ENCODE measurements around the gene HYDIN.

HYDIN gene

GRCh38 chr16:71201556-71201955 lies 29.0 kb downstream of the HYDIN start:
- no peaks in the 10 kb centered on the region for H3K79me1 ChIP-seq (ENCODE audit: low read depth, low read length)
- no peak overlapping the region for H3K9ac ChIP-seq (ENCODE audit: low read depth, low read length, poor library complexity)
- H2AK5ac ChIP-seq (ENCODE audit: low read depth, low read length), result no peak overlapping the region
- H3K27ac ChIP-seq (replicated peaks; ENCODE audit: low read length), result no peak overlapping the region
- H3K4me2 ChIP-seq (ENCODE audit: insufficient read depth, low read length, poor library complexity, severe bottlenecking), result no peak overlapping the region
- no peak overlapping the region for H3K14ac ChIP-seq (ENCODE audit: low read length)
- no peak for DNase-seq (ENCODE audit: low spot score)
- H4K8ac ChIP-seq (ENCODE audit: low read depth, low read length), result no peak overlapping the region
- H3K4me3 ChIP-seq (ENCODE audit: low read length in 2 of 2), result no peak overlapping the region
- peaks cover 0 to 9% of the 10 kb centered on the region in 2 donors for H3K9me3 ChIP-seq (replicated peaks in 1 of 2; ENCODE audit: control insufficient read depth in 2 of 2, insufficient read depth in 1 of 2, low read depth in 1 of 2, low read length in 2 of 2)
- no peak overlapping the region for H2AFZ ChIP-seq (ENCODE audit: low read length)
- H3K36me3 ChIP-seq (replicated peaks in 1 of 2; ENCODE audit: control insufficient read depth in 2 of 2, insufficient read depth in 2 of 2, low read length in 2 of 2), result no peaks in the 10 kb centered on the region
- no peak overlapping the region for H3K18ac ChIP-seq (ENCODE audit: low read length)
- no peak overlapping the region for H3K4ac ChIP-seq (ENCODE audit: low read length)
- no peak overlapping the region for H4K91ac ChIP-seq (ENCODE audit: low read depth, low read length, poor library complexity)
- no peaks in the 10 kb centered on the region for H3K4me1 ChIP-seq (ENCODE audit: control insufficient read depth in 2 of 2, insufficient read depth in 1 of 2, low read depth in 1 of 2, low read length in 2 of 2)
- H2BK120ac ChIP-seq (ENCODE audit: low read depth, low read length), result no peak overlapping the region
- no peak overlapping the region for H2BK12ac ChIP-seq (ENCODE audit: low read length)
- no peak overlapping the region for H2BK5ac ChIP-seq (ENCODE audit: low read length)
- H3K27me3 ChIP-seq (ENCODE audit: control insufficient read depth in 3 of 3, insufficient read depth in 3 of 3, low read depth in 1 of 3, low read length in 3 of 3), result no peaks in the 10 kb centered on the region
- WGBS, 2 donors (ENCODE audit: extremely low coverage in 2 of 2, insufficient read length in 2 of 2, insufficient replicate concordance in 1 of 2), result no CpG with 5 or more reads among the region's 2 CpGs
- no peak overlapping the region for H3K23ac ChIP-seq (ENCODE audit: low read depth, low read length, poor library complexity)
- no peak overlapping the region for H2BK15ac ChIP-seq (ENCODE audit: low read length)

- H3K9ac ChIP-seq (ENCODE audit: low read depth, low read length, poor library complexity), result no peak overlapping the region
- H3K27ac ChIP-seq (replicated peaks; ENCODE audit: low read length), result no peak overlapping the region
Measured at GRCh38 chr16:71201054-71201453, 29.5 kb downstream of the HYDIN start.

GRCh38 chr16:71198408-71198807 lies 32.1 kb downstream of the HYDIN start:
- no CpG with 5 or more reads among the region's 1 CpG for WGBS, 2 donors (ENCODE audit: extremely low coverage in 2 of 2, insufficient read length in 2 of 2, insufficient replicate concordance in 1 of 2)

More at GRCh38 chr16:71201054-71201453, 29.5 kb downstream of the HYDIN start:
- no peak overlapping the region for H4K8ac ChIP-seq (ENCODE audit: low read depth, low read length)
- H2BK12ac ChIP-seq (ENCODE audit: low read length), result no peak overlapping the region
- WGBS, 2 donors (ENCODE audit: extremely low coverage in 2 of 2, insufficient read length in 2 of 2, insufficient replicate concordance in 1 of 2), result no CpG with 5 or more reads among the region's 1 CpG
- no peak overlapping the region for H2BK5ac ChIP-seq (ENCODE audit: low read length)
- no peaks in the 10 kb centered on the region for H3K27me3 ChIP-seq (ENCODE audit: control insufficient read depth in 3 of 3, insufficient read depth in 3 of 3, low read depth in 1 of 3, low read length in 3 of 3)
- peaks cover 0 to 6% of the 10 kb centered on the region in 2 donors for H3K9me3 ChIP-seq (replicated peaks in 1 of 2; ENCODE audit: control insufficient read depth in 2 of 2, insufficient read depth in 1 of 2, low read depth in 1 of 2, low read length in 2 of 2)
- H3K14ac ChIP-seq (ENCODE audit: low read length), result no peak overlapping the region
- H3K36me3 ChIP-seq (replicated peaks in 1 of 2; ENCODE audit: control insufficient read depth in 2 of 2, insufficient read depth in 2 of 2, low read length in 2 of 2), result no peaks in the 10 kb centered on the region
- H3K4me2 ChIP-seq (ENCODE audit: insufficient read depth, low read length, poor library complexity, severe bottlenecking), result no peak overlapping the region
- H2AK5ac ChIP-seq (ENCODE audit: low read depth, low read length), result no peak overlapping the region
- no peak for DNase-seq (ENCODE audit: low spot score)
- no peak overlapping the region for H4K91ac ChIP-seq (ENCODE audit: low read depth, low read length, poor library complexity)
- no peak overlapping the region for H3K23ac ChIP-seq (ENCODE audit: low read depth, low read length, poor library complexity)
- H3K79me1 ChIP-seq (ENCODE audit: low read depth, low read length), result no peaks in the 10 kb centered on the region
- no peak overlapping the region for H2BK15ac ChIP-seq (ENCODE audit: low read length)
- no peak overlapping the region for H2AFZ ChIP-seq (ENCODE audit: low read length)
- H3K4me3 ChIP-seq (ENCODE audit: low read length in 2 of 2), result no peak overlapping the region
- H2BK120ac ChIP-seq (ENCODE audit: low read depth, low read length), result no peak overlapping the region
- H3K4ac ChIP-seq (ENCODE audit: low read length), result no peak overlapping the region
- no peaks in the 10 kb centered on the region for H3K4me1 ChIP-seq (ENCODE audit: control insufficient read depth in 2 of 2, insufficient read depth in 1 of 2, low read depth in 1 of 2, low read length in 2 of 2)
- no peak overlapping the region for H3K18ac ChIP-seq (ENCODE audit: low read length)

GRCh38 chr16:71192387-71192786 lies 38.1 kb downstream of the HYDIN start:
- Histone ChIP-seq H4K91ac (ENCODE audit: low read depth, low read length, poor library complexity) (no peak overlapping the region), H3K18ac (ENCODE audit: low read length) (no peak overlapping the region), H2BK5ac (ENCODE audit: low read length) (no peak overlapping the region), H3K4ac (ENCODE audit: low read length) (no peak overlapping the region), H2BK15ac (ENCODE audit: low read length) (no peak overlapping the region), H3K4me2 (ENCODE audit: insufficient read depth, low read length, poor library complexity, severe bottlenecking) (no peak overlapping the region), H3K4me3 (ENCODE audit: low read length in 2 of 2) (no peak overlapping the region), H3K27me3 (ENCODE audit: control insufficient read depth in 3 of 3, insufficient read depth in 3 of 3, low read depth in 1 of 3, low read length in 3 of 3) (no peaks in the 10 kb centered on the region), H3K9me3 (replicated peaks in 1 of 2; ENCODE audit: control insufficient read depth in 2 of 2, insufficient read depth in 1 of 2, low read depth in 1 of 2, low read length in 2 of 2) (no peaks in the 10 kb centered on the region), H2BK12ac (ENCODE audit: low read length) (no peak overlapping the region), H3K23ac (ENCODE audit: low read depth, low read length, poor library complexity) (no peak overlapping the region), H2AK5ac (ENCODE audit: low read depth, low read length) (no peak overlapping the region), H3K9ac (ENCODE audit: low read depth, low read length, poor library complexity) (no peak overlapping the region), H3K14ac (ENCODE audit: low read length) (no peak overlapping the region), H2BK120ac (ENCODE audit: low read depth, low read length) (no peak overlapping the region), H4K8ac (ENCODE audit: low read depth, low read length) (no peak overlapping the region), H3K79me1 (ENCODE audit: low read depth, low read length) (no peaks in the 10 kb centered on the region), H3K4me1 (ENCODE audit: control insufficient read depth in 2 of 2, insufficient read depth in 1 of 2, low read depth in 1 of 2, low read length in 2 of 2) (no peaks in the 10 kb centered on the region), H3K27ac (replicated peaks; ENCODE audit: low read length) (no peak overlapping the region), H2AFZ (ENCODE audit: low read length) (no peak overlapping the region), H3K36me3 (replicated peaks in 1 of 2; ENCODE audit: control insufficient read depth in 2 of 2, insufficient read depth in 2 of 2, low read length in 2 of 2) (no peaks in the 10 kb centered on the region)
- DNase-seq (ENCODE audit: low spot score), result no peak
- no CpG with 5 or more reads among the region's 5 CpGs for WGBS, 2 donors (ENCODE audit: extremely low coverage in 2 of 2, insufficient read length in 2 of 2, insufficient replicate concordance in 1 of 2)

More at GRCh38 chr16:71198408-71198807, 32.1 kb downstream of the HYDIN start:
- Histone ChIP-seq H3K4me2 (ENCODE audit: insufficient read depth, low read length, poor library complexity, severe bottlenecking) (no peak overlapping the region), H4K91ac (ENCODE audit: low read depth, low read length, poor library complexity) (no peak overlapping the region), H3K36me3 (replicated peaks in 1 of 2; ENCODE audit: control insufficient read depth in 2 of 2, insufficient read depth in 2 of 2, low read length in 2 of 2) (no peaks in the 10 kb centered on the region), H3K4me3 (ENCODE audit: low read length in 2 of 2) (no peak overlapping the region), H2AFZ (ENCODE audit: low read length) (no peak overlapping the region), H3K23ac (ENCODE audit: low read depth, low read length, poor library complexity) (no peak overlapping the region), H2BK5ac (ENCODE audit: low read length) (no peak overlapping the region), H3K4me1 (ENCODE audit: control insufficient read depth in 2 of 2, insufficient read depth in 1 of 2, low read depth in 1 of 2, low read length in 2 of 2) (no peaks in the 10 kb centered on the region), H3K27me3 (ENCODE audit: control insufficient read depth in 3 of 3, insufficient read depth in 3 of 3, low read depth in 1 of 3, low read length in 3 of 3) (no peaks in the 10 kb centered on the region), H3K9ac (ENCODE audit: low read depth, low read length, poor library complexity) (no peak overlapping the region), H3K9me3 (replicated peaks in 1 of 2; ENCODE audit: control insufficient read depth in 2 of 2, insufficient read depth in 1 of 2, low read depth in 1 of 2, low read length in 2 of 2) (peaks cover 0 to 3% of the 10 kb centered on the region in 2 donors), H3K18ac (ENCODE audit: low read length) (no peak overlapping the region), H3K79me1 (ENCODE audit: low read depth, low read length) (no peaks in the 10 kb centered on the region), H3K14ac (ENCODE audit: low read length) (no peak overlapping the region), H2BK12ac (ENCODE audit: low read length) (no peak overlapping the region), H2BK15ac (ENCODE audit: low read length) (no peak overlapping the region), H2AK5ac (ENCODE audit: low read depth, low read length) (no peak overlapping the region), H3K4ac (ENCODE audit: low read length) (no peak overlapping the region), H4K8ac (ENCODE audit: low read depth, low read length) (no peak overlapping the region), H2BK120ac (ENCODE audit: low read depth, low read length) (no peak overlapping the region), H3K27ac (replicated peaks; ENCODE audit: low read length) (no peak overlapping the region)
- no peak for DNase-seq (ENCODE audit: low spot score)
